ENCODE results near the gene PPP6R3.

DNA sequence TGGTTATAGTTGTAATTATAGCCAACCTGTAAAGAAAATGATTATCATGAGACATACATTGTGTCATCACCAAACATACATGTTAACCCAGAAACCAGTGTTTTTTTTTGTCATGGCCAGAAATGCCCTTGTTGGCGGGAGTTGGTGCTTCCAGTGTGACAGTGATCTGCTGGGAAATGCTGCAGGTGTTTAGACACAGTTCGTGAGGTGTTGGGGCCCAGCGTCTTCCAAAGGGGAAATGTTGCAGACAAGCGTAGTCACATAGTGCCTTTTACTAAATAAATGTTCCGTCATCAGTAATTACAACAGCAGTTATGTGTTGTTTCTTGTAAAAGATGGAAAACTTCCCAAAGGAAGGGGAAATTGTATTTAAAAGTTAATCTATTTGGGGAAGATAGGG lies 131.2 kb downstream of the PPP6R3 start:
- TF ChIP-seq, protein P1, sequence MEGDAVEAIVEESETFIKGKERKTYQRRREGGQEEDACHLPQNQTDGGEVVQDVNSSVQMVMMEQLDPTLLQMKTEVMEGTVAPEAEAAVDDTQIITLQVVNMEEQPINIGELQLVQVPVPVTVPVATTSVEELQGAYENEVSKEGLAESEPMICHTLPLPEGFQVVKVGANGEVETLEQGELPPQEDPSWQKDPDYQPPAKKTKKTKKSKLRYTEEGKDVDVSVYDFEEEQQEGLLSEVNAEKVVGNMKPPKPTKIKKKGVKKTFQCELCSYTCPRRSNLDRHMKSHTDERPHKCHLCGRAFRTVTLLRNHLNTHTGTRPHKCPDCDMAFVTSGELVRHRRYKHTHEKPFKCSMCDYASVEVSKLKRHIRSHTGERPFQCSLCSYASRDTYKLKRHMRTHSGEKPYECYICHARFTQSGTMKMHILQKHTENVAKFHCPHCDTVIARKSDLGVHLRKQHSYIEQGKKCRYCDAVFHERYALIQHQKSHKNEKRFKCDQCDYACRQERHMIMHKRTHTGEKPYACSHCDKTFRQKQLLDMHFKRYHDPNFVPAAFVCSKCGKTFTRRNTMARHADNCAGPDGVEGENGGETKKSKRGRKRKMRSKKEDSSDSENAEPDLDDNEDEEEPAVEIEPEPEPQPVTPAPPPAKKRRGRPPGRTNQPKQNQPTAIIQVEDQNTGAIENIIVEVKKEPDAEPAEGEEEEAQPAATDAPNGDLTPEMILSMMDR (conservative IDR thresholded peaks at IDR 0.05; ENCODE audit: low read depth, low read length) = no peak
- TF ChIP-seq EZH2 (IDR thresholded peaks at IDR 0.05; ENCODE audit: borderline replicate concordance, low read depth, low read length, poor library complexity, severe bottlenecking) = no peak
